ENCODE data around the gene RPL27.
A peak's percentile ranks its signal among the peaks of the same experiment; 100 is the strongest.
"Not testable (repeated sequence)": the region's sequence is repeated elsewhere in the genome, so short reads cannot be mapped to it uniquely, and the experiment has no call there.

Gene RPL27

DNA sequence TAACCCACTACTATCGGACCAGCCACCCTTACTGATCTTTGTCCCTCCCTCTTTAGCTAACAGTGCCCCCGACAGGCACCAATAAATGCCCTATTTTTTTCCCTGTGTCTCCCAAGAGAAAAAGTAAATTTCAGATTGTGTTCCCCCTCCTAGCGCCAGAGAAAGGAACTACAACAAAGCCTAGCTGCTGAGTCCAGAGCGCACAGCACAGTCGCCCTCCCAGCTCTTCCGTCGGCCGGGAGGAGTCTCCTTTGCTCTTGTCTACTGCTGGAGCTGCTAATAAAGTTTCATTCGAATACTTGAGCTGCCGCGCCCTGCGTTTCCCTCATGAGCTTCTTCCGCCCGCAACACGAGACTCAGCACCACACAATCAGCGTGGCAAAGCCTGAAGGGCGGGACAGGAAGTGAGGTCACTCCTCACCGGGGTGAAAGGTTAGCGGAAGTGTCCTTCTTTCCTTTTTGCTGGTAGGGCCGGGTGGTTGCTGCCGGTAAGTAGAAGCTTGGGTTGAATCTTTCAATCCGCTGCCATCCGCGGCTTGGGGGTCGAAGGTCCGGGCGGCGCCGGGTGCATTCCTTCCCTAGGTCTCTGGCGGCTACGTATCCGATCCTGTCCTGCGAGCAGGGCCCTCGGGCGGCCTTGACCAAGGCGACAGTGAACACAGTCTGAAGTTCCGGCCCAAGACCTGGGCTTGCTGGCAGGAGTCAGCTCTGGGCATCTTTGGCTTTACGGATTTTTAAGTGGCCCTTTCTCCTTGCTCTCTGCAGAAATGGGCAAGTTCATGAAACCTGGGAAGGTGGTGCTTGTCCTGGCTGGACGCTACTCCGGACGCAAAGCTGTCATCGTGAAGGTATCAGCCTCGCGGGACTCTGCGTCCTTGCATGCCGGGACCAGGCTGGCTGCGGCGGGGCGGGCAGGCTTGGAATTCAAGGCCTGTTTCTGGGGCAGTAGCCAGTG lies at the start of gene RPL27:
TSS of gene RPL27 (plus strand) at position 436 of the 955 bp plus-strand sequence. CDS start at position 768, 332 bp downstream.
- peak; percentile 91 to 94 (median 92) for DNase-seq (ENCODE audit: low read depth in 4 of 4, low spot score in 1 of 4)

DNA sequence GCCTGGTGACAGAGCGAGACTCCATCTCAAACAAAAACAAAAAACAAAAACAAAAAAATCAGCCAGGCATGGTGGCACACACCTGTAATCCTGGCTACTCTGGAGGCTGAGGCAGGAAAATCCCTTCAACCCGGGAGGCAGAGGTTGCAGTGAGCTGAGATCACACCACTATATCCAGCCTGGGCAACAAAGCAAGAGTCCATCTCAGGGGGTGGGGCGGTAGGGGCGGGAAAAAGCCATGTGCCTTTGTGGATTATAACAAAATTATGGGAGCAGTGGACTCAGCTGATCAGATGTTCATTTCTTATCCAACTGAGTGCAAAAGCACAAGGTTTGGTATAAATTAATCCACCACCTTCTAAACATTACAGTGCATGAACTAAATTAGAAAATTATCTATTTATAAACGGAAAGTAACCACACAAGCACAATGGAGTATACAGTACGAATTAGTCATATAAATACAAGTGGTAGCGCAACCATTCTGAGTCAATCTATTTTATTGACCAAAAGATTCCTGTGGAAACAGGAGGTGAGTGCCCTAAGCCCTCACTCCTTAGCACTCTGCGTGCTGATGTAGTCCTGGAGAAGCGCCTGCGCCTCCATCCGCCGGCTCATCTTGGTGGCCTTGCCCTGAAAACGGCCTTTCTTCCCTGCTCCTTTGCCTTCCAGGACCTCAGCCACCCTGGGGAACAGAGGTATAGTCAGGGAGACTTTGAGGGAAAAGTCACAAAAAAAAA lies 48.0 kb upstream of the RPL27 start:
- no peak for DNase-seq (ENCODE audit: low read depth in 4 of 4, low spot score in 1 of 4)

DNA sequence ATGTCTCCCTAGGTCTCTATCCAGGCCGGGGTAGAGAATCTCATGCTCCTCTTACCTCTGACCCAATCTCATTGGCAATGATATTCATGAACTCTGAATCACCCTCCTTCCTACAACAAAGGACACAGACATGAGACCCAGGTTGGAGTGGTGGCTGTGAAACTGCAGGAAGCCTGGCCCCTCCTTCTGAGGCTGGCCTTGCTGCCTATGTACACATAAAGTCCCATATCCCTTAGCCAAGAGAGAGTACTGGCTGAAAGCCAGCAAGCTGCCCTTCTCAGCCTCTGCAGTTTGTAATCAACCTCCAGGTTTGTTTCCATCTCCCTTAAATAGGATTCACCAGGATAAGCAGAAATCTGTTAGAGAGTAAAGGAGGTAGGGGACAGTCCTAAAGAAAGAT lies 44.5 kb upstream of the RPL27 start:
- DNase-seq (ENCODE audit: low read depth in 4 of 4, low spot score in 1 of 4), result no peak

DNA sequence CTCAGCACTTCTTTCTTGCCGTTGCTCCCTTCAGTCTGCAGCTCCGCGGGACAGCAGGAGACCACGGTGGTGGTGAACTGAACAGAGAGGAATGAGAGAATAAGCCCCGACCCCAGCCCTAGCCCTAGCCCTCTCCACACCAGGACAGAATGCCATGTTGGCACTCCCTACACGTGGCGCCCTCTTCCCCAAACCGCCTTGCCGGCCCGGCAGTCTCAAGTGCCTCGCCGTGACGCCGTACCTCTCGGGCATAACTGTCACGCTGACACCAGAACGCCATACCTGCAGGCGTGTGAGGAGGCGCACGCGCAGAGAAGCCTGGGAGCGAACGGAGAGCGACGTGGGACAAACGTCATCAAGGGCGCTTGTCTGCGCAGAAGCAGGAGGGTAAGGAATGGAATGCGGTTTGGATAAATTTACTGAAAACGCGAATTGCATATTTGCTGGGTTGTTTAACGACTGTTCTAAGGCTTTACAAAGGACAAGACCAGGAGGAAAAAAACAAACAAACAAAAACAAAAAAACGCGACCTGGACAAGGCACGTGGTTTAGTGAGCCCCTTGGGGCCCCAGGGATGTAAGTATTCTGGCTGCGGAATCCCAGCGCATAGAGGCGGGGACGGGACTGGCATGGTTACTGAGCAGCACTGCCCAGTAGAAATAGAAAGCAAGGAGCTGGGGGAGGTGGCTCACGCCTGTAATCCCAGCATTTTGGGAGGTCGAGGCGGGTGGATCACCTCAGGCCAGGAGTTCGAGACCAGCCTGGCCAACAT lies 33.9 kb upstream of the RPL27 start, which contains the start of gene AARSD1:
TSS of gene AARSD1 (minus strand) at position 294 of the 772 bp plus-strand sequence. CDS start at position 280, 14 bp downstream.
- peak; percentile 65 to 84 (median 77) for DNase-seq (ENCODE audit: low read depth in 4 of 4, low spot score in 1 of 4)

DNA sequence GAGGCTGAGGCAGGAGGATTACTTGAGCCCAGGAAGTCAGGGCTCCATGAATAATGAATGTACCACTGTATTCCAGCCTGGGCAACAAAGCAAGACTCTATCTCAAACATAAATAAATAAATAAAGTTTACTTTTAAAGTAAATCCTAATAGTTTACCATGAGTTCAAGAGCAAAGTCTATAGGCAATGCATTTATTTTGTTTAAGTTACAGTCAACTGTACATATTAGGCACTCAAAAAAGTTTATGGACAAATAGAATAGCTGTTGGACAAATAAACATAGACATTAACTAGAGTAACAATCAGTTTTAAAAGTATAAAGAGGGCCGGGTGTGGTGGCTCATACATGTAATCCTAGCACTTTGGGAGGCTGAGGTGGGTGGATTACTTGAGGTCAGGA lies 30.3 kb upstream of the RPL27 start:
- DNase-seq (ENCODE audit: low read depth in 4 of 4, low spot score in 1 of 4), result no peak

DNA sequence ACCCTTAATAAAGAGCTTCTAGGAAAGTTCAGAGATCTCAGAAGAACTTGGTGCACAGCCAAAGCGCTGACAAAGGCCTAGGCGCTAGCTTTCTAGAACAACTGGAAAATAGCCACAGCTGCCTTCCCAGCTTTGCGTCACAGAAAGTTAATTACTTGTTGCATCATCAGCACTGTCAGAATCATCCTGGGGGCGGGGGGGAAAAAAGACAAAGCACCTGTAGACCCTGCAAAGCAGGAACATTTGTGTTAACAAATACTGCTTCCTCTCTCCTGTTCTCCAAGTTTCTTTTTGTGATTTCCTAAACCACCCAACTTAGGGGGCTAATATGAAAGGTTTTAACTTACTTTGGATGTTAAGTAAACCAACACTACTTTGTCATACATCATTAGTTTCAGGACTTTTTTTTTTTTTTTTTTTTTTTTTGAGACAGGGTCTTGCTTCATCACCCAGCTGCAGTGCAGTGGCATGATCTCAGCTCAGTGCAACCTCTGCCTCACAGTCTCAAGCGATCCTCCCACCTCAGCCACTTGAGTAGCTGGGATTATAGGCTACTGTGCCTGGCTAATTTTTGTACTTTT lies 29.1 kb upstream of the RPL27 start:
- no peak for DNase-seq (ENCODE audit: low read depth in 4 of 4, low spot score in 1 of 4)

DNA sequence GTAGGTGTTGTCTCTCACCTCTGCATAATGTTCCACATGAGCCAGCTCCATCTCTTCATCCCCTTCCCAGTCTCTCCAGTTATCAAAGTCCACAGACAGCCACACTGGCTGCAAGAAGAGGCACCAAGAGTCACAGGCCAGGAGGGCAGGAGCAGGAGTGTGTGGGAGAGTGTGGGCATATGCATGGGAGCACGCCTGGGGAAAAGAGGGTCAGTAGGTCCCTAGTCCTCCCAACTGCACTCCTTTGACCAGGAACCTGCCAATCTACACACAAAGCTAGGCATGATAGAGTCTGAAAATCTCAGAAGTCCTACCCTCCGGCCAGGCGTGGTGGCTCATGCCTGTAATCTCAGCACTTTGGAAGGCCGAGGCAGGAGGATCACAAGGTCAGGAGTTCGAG lies 26.6 kb upstream of the RPL27 start:
- DNase-seq (ENCODE audit: low read depth in 4 of 4, low spot score in 1 of 4), result no peak

DNA sequence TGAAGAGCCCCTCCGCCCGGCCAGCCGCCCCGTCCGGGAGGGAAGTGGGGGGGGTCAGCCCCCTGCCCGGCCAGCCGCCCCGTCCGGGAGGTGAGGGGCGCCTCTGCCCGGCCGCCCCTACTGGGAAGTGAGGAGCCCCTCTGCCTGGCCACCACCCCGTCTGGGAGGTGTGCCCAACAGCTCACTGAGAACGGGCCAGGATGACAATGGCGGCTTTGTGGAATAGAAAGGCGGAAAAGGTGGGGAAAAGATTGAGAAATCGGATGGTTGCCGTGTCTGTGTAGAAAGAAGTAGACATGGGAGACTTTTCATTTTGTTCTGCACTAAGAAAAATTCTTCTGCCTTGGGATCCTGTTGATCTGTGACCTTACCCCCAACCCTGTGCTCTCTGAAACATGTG lies 24.9 kb upstream of the RPL27 start:
- not testable (repeated sequence) for DNase-seq (ENCODE audit: low read depth in 4 of 4, low spot score in 1 of 4)

DNA sequence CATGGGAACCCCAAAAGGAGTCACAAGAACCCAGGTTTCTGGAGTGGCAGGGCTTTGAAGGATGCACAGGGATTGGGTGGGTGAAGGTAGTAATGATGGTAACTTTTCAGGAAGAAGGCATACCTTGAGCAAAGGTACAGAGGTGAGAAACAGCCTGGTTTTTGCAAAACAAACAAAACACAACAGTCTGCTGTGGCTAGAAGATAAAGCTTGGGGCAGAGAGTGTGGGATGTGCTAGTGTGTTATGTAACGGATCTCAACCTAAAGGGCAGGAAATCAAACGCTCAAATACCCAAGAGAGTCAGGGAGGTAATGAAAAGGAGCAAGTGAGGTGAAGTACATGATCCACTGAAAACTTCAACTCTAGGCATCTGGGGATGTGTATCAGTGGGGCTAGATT lies 23.0 kb upstream of the RPL27 start:
- no peak for DNase-seq (ENCODE audit: low read depth in 4 of 4, low spot score in 1 of 4)

DNA sequence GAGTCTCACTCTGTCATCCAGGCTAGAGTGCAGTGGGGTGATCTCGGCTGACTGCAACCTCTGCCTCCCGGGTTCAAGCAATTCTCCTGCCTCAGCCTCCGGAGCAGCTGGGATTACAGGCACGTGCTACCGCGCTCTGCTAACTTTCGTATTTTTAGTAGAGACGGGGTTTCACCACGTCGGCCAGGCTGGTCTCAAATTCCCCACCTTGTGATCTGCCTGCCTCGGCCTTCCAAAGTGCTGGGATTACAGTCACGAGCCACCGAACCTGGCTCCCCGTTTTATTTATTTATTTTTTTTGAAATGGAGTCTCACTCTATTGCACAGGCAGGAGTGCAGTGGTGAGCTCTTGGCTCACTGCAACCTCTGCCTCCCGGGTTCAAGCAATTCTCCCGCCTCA lies 22.5 kb upstream of the RPL27 start:
- DNase-seq (ENCODE audit: low read depth in 4 of 4, low spot score in 1 of 4), result not testable (repeated sequence)

DNA sequence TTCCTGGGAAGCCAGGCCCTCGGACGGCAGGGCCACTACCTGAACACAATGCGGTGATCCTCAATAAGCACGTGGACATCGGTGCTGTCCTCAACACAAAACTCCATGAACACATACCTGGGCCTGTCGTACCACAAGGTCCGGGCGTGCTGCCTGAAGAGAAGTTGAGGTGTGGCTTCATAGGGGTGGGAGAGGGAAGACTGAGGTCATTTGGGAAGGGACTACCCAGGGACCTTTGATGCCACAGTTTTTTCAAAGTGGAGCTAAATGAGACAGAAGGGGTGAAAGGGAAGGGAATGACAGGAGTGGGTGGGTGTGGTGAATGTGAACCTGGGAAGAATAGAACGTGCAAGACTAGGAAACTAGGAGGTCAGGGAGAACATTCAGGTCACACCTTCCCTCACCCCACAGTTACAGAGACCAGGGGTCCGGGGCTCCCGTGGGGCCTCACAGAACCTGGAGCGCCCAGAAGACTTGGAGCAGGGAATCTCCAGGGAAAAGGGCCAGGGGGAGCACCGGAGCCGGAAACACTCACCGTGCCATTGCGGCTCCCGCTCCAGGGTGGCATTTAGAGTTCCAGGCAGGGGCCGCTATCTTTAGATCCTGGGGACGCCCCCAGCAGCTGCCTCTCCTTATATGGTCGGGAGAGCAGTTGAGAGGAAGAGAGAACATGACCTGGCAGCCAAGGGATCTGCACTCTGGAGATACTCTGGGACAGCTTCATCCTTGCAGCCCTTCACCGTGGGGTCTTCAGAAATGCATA lies 18.5 kb upstream of the RPL27 start, which contains the start of gene PTGES3L:
TSS of gene PTGES3L (minus strand) at position 570 of the 763 bp plus-strand sequence. CDS start at position 543, 27 bp downstream.
- DNase-seq (ENCODE audit: low read depth in 4 of 4, low spot score in 1 of 4), result no peak

DNA sequence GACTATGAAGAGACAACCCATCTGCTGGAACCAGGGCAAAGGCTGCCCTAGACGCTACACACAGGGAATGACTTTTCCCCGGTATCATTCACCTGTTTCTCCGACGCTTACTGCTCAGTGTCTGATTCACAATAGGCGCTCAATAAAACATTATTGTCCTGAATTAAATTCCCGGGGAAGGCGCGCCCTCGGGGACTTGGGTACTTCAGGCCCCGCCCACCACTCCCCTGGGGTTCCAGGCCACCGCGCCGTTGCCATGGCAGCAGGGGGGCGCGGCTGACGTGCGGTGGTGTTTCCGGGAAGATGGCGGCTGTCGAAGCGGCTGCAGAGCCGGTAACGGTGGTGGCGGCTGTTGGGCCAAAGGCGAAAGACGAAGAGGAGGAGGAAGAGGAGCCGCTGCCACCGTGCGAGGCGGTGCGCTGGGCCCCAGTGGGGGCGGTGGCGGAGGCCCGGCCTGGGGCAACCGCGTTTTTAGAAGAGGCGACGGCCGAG lies 17.9 kb upstream of the RPL27 start, which contains the start of gene RUNDC1:
TSS of gene RUNDC1 (plus strand) at position 292 of the 492 bp plus-strand sequence. CDS start at position 304, 12 bp downstream.
- peak; percentile 82 to 92 (median 88) for DNase-seq (ENCODE audit: low read depth in 4 of 4, low spot score in 1 of 4)

DNA sequence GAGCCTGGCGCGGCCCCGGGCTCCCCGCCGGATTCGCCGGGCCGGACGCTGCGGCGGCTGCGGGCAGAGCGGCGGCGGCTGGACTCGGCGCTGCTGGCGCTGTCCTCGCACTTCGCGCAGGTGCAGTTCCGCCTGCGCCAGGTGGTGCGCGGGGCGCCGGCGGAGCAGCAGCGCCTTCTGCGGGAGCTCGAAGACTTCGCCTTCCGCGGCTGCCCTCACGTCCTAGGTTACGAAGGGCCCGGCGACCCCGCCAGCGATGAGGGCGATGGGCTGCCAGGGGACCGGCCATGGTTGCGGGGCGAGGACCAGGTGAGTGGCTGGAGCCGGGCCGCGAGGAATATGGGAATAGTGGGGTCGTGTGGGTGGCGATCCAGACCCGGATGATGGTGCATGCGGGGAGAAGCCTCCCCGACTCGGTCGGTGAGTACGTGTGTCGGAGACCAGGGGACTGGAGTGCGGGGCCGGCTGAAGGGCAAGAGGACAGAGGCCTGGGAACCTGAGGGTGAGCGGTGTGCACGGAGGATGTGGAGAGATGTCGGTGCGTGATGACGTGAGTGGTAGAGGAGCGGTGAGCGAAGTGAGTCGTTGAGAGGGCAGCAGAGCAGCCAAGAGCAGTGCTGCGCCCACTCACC lies 17.3 kb upstream of the RPL27 start:
- DNase-seq (ENCODE audit: low read depth in 4 of 4, low spot score in 1 of 4), result peak in 3 of 4 experiments; percentile 30 to 64 (median 55)

DNA sequence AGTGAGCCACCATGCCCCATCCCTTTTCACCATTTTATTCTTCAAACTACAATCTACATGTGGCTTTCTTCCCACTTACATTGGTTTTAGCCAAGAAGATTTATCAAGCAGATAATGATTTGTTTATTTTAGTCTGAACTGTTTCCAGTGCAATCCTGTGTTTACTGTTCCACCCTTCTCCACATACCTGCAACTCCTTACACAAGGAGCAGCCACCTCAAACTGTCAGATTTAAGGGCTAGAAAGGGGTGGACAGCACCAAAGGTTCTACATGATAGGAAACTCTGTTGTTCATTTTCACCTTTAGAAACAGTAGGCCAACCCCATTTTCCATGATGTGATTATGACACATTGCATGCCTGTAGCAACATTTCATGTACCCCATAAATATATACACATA lies 16.0 kb upstream of the RPL27 start:
- no peak for DNase-seq (ENCODE audit: low read depth in 4 of 4, low spot score in 1 of 4)

DNA sequence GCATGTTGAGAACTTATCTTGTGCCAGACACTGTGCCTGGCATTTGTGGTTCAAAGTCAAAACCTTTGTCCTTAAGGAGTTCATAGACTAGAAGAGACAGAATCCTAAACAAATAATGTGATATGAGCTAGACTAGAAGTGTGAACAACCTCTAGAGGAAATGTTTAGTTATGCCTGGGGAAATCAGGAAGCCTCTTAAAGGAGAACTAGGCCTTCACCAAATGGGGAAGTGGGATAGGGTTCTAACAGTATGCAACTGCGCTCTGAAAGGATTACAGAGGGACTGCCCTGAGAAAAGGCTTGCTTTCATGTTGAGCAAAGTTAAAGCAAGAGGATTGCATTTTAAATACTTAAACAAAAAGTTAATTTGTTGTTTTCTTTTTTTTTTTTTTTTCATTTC lies 13.0 kb upstream of the RPL27 start:
- no peak for DNase-seq (ENCODE audit: low read depth in 4 of 4, low spot score in 1 of 4)

DNA sequence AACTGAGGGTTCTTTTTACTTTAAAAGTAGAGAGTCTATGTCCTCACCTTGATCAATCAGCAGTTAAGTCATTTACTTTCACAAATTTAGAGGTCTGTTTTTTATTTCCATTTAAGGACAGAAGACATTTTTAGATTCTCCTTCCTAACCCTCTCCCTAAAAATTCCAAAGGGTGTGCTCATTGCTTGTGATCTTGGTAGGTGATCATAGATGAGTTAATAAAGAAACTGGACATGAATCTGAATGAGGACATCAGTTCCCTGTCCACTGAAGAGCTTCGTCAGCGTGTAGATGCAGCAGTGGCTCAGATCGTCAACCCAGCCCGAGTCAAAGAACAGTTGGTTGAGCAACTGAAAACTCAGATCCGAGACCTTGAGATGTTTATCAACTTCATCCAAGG lies 9.1 kb upstream of the RPL27 start:
- no peak for DNase-seq (ENCODE audit: low read depth in 4 of 4, low spot score in 1 of 4)

DNA sequence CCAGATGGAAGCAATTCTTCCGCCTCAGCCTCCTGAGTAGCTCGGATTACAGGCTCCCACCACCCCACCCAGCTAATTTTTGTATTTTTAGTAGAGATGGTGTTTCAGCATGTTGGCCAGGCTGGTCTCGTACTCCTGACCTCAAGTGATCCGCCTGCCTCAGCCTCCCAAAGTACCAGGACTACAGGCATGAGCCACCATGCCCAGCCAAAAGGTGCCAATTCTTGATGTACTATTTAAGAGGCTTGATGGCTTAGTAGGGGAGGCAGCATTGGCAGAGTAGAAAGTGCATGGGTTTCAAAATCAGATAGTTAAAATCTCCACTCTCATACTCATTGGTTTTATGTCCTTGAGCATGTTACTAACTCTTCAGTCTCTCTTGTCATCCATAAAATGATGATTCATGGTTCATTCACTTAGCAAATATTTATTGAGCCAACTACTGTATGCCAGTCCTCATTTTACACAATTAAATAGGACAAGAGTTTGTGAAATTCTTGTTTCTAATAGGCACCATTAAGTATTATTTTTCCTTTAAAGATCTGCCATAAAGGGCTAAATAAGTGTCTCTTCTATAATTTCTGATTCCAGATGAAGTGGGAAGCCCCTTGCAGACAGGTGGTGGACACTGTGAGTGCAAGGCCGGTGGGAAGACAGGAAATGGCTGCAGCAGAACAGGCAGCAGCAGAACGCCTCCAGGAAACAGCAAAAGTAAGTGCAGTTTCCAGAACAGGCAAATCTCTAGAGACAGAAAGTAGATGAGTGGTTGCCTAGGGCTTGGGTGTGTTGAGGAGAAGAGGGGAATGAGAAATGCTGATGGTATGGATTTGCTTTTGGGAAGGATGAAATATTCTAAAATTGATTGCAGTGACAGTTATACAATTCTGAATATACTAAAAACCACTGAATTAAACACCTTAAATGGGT lies 8.2 kb upstream of the RPL27 start:
- DNase-seq (ENCODE audit: low read depth in 4 of 4, low spot score in 1 of 4), result no peak

DNA sequence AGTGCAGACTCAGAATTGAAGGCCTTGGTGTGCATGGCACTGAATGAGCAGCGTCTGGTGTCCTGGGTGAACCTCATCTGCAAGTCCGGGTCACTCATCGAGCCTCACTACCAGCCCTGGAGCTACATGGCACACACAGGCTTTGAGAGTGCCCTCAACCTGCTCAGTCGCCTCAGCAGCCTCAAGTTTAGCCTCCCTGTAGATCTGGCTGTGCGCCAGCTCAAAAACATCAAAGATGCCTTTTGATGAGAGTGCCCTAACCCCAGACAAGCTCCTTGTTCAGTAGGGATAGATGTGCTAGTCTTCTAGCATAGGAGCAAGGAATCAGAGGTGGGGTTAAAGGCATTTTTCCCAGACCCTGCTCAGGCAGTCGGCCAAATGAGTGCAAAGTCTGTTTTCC lies 6.7 kb upstream of the RPL27 start:
- DNase-seq (ENCODE audit: low read depth in 4 of 4, low spot score in 1 of 4), result no peak
